CD4-positive, alpha-beta T cell treated with Interleukin-17A for 4 hours (primary cell): ENCODE data around the gene SERP2.
"Not testable (repeated sequence)": the region's sequence is repeated elsewhere in the genome, so short reads cannot be mapped to it uniquely, and the experiment has no call there.

Experiments
- DNase-seq: peaks from one replicate; pipeline ENCODE4 v3.0.0-alpha.2; 2020; ENCODE audit warnings: mixed read lengths

SERP2 gene

GRCh38 chr13:44373601-44374347 is at the start of gene SERP2:
SERP2 (plus strand) TSS chr13:44373824; CDS start chr13:44374026, 202 bp downstream.
- no peak for DNase-seq

DNA sequence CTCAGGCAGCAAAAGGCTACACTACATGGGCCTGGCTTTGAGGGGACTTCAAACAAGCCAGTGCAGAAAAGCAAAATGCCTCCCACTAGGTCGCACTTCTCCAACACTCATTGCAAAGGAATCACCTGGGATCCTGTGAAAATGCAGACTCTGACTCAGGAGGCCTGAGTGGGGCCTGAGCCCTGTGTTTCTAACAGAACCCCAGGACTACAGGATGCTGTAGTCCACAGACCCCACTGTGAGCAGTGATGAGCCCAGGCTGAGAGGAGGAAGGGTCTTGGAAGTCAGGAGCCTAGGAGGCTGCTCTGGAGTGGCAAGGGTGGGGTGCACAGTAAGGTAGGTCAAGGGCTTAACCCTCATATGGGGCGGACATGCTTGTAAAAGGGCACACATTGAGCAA is 46.7 kb upstream of the SERP2 start:
- DNase-seq, result no peak

- not testable (repeated sequence) for DNase-seq
Measured at GRCh38 chr13:44329041-44329440, 44.6 kb upstream of the SERP2 start.

- no peak for DNase-seq
Measured at GRCh38 chr13:44329909-44330545, 43.6 kb upstream of the SERP2 start.

DNA sequence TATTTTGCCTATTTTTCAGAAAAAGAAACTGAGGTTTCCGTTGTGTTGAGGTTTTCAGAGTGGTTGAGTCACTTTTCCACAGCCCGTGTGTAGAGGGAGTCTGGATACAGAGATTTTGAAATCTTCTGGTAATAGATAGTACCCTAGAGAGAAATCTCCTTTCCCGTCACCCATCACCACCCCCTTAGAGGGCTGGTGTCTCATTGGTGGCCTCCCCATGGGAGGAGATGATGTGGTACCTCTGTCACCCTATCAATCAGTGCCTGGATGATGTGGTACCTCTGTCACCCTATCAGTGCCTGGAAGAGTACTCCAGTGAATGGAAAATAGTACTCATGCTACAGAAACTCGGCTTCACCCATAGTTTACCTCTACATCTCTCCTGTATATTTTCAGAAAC is 42.2 kb upstream of the SERP2 start:
- no peak for DNase-seq

GRCh38 chr13:44331912-44332851 is 41.4 kb upstream of the SERP2 start:
- DNase-seq, result no peak

DNA sequence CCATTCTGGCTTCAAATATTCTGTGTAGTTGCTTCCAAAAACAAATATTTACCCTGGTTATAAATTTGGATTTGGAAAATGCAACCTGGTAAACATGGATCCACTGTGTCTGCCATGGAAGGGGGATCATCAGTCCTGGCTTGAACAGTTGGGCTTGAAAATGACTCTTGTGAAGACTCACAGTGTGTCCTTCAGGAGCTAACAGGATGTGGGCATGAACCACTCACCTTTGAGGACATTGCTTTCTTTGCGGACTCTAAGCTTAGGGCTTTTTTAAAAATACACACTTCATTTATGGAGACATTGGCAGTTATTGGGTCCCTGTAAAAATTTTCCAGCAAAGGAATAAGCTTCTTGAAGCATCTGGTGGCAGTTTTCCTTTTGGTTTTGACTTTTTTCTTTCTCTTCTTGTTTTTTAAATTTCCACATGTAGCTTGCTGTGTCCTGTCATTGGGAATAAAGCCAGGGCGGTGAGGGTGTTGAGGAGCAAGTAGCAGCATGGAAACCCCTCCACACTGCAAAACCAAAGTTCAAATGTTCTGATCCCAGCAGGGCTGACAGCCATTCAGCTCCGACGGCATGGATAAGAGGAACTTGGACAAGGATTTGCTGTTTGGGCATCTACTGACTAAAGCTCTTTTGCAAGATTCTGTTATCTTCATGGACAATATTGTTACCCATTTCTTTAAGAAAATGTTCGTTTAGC is 39.5 kb upstream of the SERP2 start:
- DNase-seq, result no peak

DNA sequence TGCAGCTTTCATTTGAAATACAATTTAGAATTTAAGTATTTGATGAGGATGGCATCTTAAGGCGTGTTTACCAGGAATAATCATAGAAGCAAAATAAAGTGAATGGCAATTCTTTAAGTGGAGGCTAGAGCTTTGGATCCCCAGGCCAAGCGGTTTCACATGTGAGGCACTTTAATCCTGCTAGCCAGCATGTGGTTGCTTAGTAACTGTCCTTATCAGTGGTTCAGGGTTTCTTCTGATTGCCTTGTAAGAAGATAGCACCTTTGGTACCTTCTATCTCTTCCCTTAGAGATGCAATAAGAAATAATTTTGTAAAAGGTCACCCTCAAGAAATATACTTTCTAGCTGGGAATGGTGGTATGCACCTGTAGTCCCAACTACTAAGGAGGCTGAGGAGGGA is 38.9 kb upstream of the SERP2 start:
- no peak for DNase-seq

DNA sequence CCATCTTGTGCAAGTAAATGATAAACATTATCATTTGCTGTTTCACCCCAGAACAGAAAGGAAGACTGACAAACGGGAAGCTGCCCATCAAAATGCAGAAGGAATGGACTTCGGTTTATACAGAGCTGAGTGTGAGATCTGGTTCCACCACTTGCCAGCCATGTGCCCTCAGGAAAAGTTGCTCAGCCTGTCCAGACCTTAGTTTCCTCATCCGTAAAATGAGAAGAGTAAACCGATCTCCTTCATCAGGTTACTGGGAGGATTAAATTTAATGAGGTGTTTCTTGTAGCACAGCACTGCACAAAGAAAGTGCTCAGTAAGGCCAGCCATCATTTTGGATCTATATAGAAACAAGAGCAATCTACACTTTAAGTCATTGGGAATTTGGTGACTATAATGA is 36.7 kb upstream of the SERP2 start:
- no peak for DNase-seq

- DNase-seq, result no peak
Measured at GRCh38 chr13:44337581-44337980, 36.0 kb upstream of the SERP2 start.

- DNase-seq, result no peak
Measured at GRCh38 chr13:44340508-44340907, 33.1 kb upstream of the SERP2 start.

- no peak for DNase-seq
Measured at GRCh38 chr13:44342741-44343140, 30.9 kb upstream of the SERP2 start.

DNA sequence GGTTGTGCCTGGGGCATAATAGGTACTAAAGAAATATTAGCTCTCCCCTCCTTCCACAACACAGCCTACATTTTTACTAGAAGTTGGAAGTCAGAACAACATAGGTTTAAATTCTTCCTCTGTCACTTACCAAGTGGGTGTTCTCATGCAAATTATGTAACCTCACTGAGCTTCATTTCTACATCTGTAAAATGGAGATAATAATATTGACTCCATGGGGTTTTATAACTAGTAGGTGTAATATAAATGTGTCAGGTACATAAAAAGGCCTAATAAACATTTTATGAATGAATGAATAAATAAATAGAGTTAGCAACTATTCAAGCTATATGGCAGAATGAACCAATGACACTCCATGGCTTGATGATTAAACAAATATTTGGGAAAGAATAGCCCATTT is 27.1 kb upstream of the SERP2 start:
- no peak for DNase-seq

- no peak for DNase-seq
Measured at GRCh38 chr13:44347301-44347700, 26.3 kb upstream of the SERP2 start.

DNA sequence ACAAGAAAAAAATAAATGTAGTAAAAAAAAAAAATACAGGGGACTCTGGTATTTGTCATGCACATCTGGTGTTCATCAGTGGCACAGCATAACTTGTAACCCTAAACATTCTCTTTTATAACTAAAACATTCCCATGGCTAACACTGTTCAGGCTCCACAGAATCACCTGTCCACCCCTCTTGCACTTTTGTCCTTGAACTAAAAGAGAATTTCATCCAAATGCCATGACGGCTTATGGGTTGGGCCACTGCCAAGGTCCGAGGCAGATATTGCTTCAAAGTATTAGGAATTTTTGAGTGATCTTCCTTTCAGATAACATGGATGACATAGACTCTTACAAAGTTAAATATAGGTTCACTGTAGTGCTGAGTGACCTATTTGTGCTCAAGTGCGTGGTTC is 25.7 kb upstream of the SERP2 start:
- DNase-seq, result no peak

DNA sequence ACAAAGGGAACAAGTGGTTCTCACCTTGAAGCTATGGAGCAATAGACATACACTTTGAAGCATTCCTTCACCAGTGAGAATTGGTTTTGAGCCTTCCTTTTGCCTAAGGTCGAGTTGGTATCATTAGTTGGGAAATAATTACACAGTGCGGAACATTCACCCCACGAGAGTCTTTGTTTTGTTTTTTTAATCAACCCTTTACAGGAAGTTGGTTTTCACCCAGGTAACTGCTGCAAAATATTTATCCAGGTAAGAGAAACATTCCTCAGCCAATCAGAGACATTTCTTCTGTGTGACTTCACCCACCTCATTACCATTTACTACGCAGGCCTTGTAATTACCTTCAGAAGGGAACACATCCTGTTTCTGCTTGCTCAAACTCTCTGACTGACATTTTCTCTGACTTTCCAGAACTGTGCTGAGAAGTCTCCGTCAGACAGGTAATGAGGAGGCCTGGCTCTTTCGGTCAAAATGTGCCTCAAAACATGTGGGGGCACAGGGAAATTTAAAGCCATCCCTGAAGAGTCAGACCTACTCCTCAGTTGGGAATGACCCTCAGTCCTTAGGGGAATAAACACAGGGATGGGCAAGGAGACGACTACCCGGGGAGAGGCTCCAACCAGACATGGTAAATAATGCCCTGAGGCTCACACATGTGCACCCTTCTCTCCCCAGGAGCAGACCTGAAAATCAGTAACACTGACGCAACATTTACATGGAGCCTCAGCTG is 22.7 kb upstream of the SERP2 start:
- DNase-seq, result no peak

- DNase-seq, result no peak
Measured at GRCh38 chr13:44351505-44351854, 22.1 kb upstream of the SERP2 start.

- DNase-seq, result no peak
Measured at GRCh38 chr13:44352202-44352601, 21.4 kb upstream of the SERP2 start.

DNA sequence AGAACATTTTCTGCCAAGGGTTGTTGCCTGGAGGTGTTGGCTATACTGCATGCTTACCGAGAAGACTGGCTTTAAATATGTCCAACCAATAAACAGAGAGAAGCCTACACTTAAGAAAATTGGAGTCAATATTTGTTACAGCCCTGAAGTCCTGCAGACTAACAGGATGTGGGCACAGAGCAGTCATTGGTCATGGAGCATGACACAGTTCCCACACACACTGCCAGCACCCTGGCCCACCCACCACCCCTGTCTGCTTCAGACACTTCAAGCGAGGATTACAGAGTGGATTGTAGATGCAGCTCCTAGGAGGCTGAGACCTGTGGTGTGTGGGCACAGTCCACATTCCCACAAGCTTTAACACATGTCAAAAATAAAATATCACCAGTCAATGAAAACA is 21.0 kb upstream of the SERP2 start:
- no peak for DNase-seq

- DNase-seq, result no peak
Measured at GRCh38 chr13:44354331-44354730, 19.3 kb upstream of the SERP2 start.

- no peak for DNase-seq
Measured at GRCh38 chr13:44354884-44355283, 18.7 kb upstream of the SERP2 start.

GRCh38 chr13:44355621-44356020 is 18.0 kb upstream of the SERP2 start:
- DNase-seq, result no peak
